Measurements from ENCODE around the gene NMB.

Gene NMB

DNA sequence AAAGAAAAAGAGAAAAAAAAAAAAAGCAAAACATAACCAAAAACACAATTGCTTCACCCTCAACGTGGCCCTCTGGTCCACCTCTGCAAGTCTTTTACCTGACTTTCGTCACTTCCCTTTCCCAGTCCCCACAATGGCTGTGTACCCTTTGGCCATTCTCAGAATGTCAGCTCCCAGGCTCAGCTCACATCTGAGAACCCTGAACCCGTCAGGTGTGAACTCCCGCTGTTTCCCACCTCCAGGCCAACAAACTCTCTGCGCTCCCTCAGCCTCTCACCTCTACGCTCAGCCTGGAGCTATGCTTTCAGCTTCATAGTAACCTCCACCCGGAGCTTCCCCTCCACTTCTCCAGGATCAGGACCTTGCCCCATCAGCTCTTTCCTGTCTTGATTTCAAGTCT is 33.6 kb downstream of the NMB start:
- H3K4me3 ChIP-seq (ENCODE audit: insufficient read depth, low read depth, low read length, poor library complexity, severe bottlenecking), result no peak overlapping the region
- peaks cover 17% of the 10 kb centered on the region for H3K9me3 ChIP-seq (ENCODE audit: control insufficient read depth, low read length)
- DNase-seq, result no peak
- no peak overlapping the region for H3K27ac ChIP-seq (ENCODE audit: insufficient read depth, low read length, poor library complexity, severe bottlenecking)
- H3K4me1 ChIP-seq (ENCODE audit: control insufficient read depth, insufficient read depth, low read length, poor library complexity, severe bottlenecking), result no peaks in the 10 kb centered on the region
- H3K27me3 ChIP-seq (replicated peaks; ENCODE audit: control insufficient read depth, insufficient read depth, low read length, poor library complexity, severe bottlenecking), result no peaks in the 10 kb centered on the region
- peaks cover 14% of the 10 kb centered on the region for H3K36me3 ChIP-seq (ENCODE audit: control insufficient read depth, insufficient read depth, low read length)

DNA sequence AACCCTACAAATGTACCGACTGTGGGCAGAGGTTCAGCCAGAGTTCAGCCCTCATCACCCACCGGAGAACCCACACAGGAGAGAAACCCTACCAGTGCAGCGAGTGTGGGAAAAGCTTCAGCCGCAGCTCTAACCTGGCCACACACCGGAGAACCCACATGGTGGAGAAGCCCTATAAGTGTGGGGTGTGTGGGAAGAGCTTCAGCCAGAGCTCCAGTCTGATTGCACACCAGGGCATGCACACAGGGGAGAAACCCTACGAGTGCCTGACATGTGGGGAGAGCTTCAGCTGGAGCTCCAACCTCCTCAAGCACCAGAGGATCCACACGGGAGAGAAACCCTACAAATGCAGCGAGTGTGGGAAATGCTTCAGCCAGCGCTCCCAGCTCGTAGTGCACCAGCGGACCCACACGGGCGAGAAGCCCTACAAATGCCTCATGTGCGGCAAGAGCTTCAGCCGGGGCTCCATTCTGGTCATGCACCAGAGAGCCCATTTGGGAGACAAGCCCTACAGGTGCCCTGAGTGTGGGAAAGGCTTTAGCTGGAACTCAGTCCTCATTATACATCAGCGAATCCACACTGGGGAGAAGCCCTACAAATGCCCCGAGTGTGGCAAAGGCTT is 36.5 kb downstream of the NMB start:
- DNase-seq, result no peak
- H3K27ac ChIP-seq (ENCODE audit: insufficient read depth, low read length, poor library complexity, severe bottlenecking), result no peak overlapping the region
- H3K9me3 ChIP-seq (ENCODE audit: control insufficient read depth, low read length), result peaks cover 17% of the 10 kb centered on the region
- H3K4me3 ChIP-seq (ENCODE audit: insufficient read depth, low read depth, low read length, poor library complexity, severe bottlenecking), result no peak overlapping the region
- peaks cover 14% of the 10 kb centered on the region for H3K36me3 ChIP-seq (ENCODE audit: control insufficient read depth, insufficient read depth, low read length)
- no peaks in the 10 kb centered on the region for H3K4me1 ChIP-seq (ENCODE audit: control insufficient read depth, insufficient read depth, low read length, poor library complexity, severe bottlenecking)
- no peaks in the 10 kb centered on the region for H3K27me3 ChIP-seq (replicated peaks; ENCODE audit: control insufficient read depth, insufficient read depth, low read length, poor library complexity, severe bottlenecking)

DNA sequence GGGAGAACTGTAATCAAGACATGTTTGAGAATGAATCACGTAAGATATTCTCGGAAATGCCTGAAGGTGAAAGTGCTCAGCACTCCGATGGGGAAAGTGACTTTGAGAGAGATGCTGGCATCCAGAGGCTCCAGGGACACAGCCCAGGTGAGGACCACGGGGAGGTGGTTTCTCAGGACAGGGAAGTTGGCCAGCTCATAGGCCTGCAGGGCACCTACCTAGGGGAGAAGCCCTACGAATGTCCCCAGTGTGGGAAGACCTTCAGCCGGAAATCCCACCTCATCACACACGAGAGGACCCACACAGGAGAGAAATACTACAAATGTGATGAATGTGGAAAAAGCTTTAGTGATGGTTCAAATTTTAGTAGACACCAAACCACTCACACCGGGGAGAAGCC is 37.4 kb downstream of the NMB start:
- no peak overlapping the region for H3K4me3 ChIP-seq (ENCODE audit: insufficient read depth, low read depth, low read length, poor library complexity, severe bottlenecking)
- no peak overlapping the region for H3K27ac ChIP-seq (ENCODE audit: insufficient read depth, low read length, poor library complexity, severe bottlenecking)
- peaks cover 17% of the 10 kb centered on the region for H3K9me3 ChIP-seq (ENCODE audit: control insufficient read depth, low read length)
- no peaks in the 10 kb centered on the region for H3K4me1 ChIP-seq (ENCODE audit: control insufficient read depth, insufficient read depth, low read length, poor library complexity, severe bottlenecking)
- no peak for DNase-seq
- peaks cover 14% of the 10 kb centered on the region for H3K36me3 ChIP-seq (ENCODE audit: control insufficient read depth, insufficient read depth, low read length)
- H3K27me3 ChIP-seq (replicated peaks; ENCODE audit: control insufficient read depth, insufficient read depth, low read length, poor library complexity, severe bottlenecking), result no peaks in the 10 kb centered on the region

DNA sequence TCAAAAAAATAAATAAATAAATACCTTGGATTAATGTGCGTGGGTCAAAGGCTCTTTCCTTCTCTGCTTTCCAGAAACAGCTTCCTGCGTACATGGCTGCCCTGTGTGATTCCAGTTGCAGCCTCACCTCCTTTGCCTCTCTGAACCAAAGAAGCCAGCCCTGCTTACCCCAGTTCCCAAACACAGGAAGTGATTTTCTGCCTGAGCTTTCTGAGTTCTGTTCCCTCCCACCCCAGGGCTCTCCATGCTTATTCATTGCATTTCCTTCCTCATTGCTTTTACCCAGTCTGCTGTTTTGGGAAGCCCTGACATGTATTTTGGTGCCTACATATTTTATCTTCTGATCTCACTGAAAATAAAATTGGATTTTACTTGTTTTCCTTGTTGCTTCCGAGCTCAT is 41.8 kb downstream of the NMB start:
- DNase-seq, result no peak
- Histone ChIP-seq H3K27ac (ENCODE audit: insufficient read depth, low read length, poor library complexity, severe bottlenecking) (no peak overlapping the region), H3K4me3 (ENCODE audit: insufficient read depth, low read depth, low read length, poor library complexity, severe bottlenecking) (no peak overlapping the region), H3K27me3 (replicated peaks; ENCODE audit: control insufficient read depth, insufficient read depth, low read length, poor library complexity, severe bottlenecking) (no peaks in the 10 kb centered on the region), H3K9me3 (ENCODE audit: control insufficient read depth, low read length) (peaks cover 10% of the 10 kb centered on the region), H3K4me1 (ENCODE audit: control insufficient read depth, insufficient read depth, low read length, poor library complexity, severe bottlenecking) (no peaks in the 10 kb centered on the region), H3K36me3 (ENCODE audit: control insufficient read depth, insufficient read depth, low read length) (peaks cover 9% of the 10 kb centered on the region)

DNA sequence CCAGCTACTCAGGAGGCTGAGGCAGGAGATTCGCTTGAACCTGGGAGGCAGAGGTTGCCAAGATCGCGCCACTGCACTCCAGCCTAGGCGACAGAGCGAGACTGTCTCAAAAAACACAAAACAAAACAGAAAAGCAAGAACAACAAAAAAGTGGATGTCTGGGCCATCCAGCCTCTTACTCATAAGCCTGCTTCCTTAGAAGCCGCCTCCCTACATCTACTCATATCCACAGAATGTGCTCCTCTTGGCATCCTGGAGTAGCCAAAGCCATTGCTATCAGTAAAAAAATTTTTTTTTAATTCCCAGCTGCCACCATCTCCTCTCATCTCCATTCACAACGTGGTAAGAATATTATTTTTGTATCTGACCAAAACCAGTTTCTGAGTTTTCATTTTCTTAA is 46.4 kb downstream of the NMB start:
- Histone ChIP-seq H3K4me3 (ENCODE audit: insufficient read depth, low read depth, low read length, poor library complexity, severe bottlenecking) (no peak overlapping the region), H3K9me3 (ENCODE audit: control insufficient read depth, low read length) (no peaks in the 10 kb centered on the region), H3K27me3 (replicated peaks; ENCODE audit: control insufficient read depth, insufficient read depth, low read length, poor library complexity, severe bottlenecking) (no peaks in the 10 kb centered on the region), H3K4me1 (ENCODE audit: control insufficient read depth, insufficient read depth, low read length, poor library complexity, severe bottlenecking) (no peaks in the 10 kb centered on the region), H3K27ac (ENCODE audit: insufficient read depth, low read length, poor library complexity, severe bottlenecking) (no peak overlapping the region), H3K36me3 (ENCODE audit: control insufficient read depth, insufficient read depth, low read length) (peaks cover 3% of the 10 kb centered on the region)
- DNase-seq, result no peak

DNA sequence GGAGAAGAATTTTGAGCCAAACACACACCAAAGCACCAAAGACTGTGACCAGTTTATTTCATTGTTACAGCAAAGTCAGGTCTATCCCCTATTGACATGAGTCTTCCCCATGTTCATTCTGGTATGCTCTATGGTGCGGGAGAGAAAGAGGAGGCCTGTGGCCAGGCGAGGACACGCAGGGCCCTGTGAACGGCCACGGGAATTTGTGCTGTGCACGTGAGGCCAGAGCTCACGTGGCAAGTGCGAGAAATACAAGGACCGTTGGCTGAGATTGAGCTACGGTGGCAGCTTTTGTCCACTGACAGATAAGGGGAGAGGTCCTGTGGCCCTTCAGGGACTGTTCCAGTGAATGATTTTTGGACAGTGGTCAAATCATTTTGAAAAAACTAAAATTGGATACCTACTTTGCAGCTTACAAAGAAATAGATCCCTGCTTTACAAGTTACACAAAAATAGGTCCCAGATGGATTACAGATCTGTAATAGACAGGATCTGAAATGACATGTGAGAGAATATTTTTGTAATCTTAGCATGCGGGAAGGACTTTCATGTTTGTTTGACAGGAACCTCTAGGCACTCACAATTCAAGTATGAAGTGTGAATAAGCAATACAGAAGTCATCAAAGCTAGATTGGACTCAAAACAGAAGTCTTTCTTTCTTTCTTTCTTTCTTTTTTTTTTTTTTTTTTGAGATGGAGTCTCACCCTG is 48.0 kb downstream of the NMB start:
- Histone ChIP-seq H3K9me3 (ENCODE audit: control insufficient read depth, low read length) (no peaks in the 10 kb centered on the region), H3K27ac (ENCODE audit: insufficient read depth, low read length, poor library complexity, severe bottlenecking) (no peak overlapping the region), H3K4me3 (ENCODE audit: insufficient read depth, low read depth, low read length, poor library complexity, severe bottlenecking) (no peak overlapping the region), H3K27me3 (replicated peaks; ENCODE audit: control insufficient read depth, insufficient read depth, low read length, poor library complexity, severe bottlenecking) (no peaks in the 10 kb centered on the region), H3K4me1 (ENCODE audit: control insufficient read depth, insufficient read depth, low read length, poor library complexity, severe bottlenecking) (peaks cover 7% of the 10 kb centered on the region), H3K36me3 (ENCODE audit: control insufficient read depth, insufficient read depth, low read length) (peaks cover 3% of the 10 kb centered on the region)
- DNase-seq, result no peak

DNA sequence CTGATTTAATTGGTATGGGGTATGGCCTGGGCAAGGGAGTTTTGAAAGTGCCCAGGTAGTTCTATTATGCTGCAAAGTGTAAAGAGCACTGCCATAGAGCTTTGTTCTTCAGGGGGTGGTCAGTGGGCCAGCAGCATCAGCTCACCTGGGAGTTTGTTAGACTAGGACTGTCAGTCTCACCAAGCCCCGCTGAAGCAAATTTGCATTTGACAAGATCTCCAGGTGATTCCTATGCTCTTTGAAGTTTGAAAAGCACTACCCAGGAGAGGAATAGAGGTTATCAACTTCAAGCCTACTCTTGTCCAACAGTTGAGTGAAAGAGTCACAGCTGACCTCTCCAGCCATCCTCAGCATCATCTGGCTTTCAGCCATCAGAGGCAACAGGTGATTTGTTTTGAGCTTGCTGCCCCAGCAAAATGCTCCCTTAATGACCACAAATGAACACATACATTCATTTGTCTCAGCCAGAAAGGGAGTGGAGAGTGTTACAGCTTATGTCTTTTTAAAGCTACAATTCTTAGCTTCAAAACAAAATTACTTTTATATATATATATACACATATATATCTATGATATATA is 49.2 kb downstream of the NMB start:
- DNase-seq, result no peak
- Histone ChIP-seq H3K36me3 (ENCODE audit: control insufficient read depth, insufficient read depth, low read length) (peaks cover 3% of the 10 kb centered on the region), H3K4me1 (ENCODE audit: control insufficient read depth, insufficient read depth, low read length, poor library complexity, severe bottlenecking) (peaks cover 10% of the 10 kb centered on the region), H3K9me3 (ENCODE audit: control insufficient read depth, low read length) (no peaks in the 10 kb centered on the region), H3K27ac (ENCODE audit: insufficient read depth, low read length, poor library complexity, severe bottlenecking) (no peak overlapping the region), H3K4me3 (ENCODE audit: insufficient read depth, low read depth, low read length, poor library complexity, severe bottlenecking) (no peak overlapping the region), H3K27me3 (replicated peaks; ENCODE audit: control insufficient read depth, insufficient read depth, low read length, poor library complexity, severe bottlenecking) (no peaks in the 10 kb centered on the region)

DNA sequence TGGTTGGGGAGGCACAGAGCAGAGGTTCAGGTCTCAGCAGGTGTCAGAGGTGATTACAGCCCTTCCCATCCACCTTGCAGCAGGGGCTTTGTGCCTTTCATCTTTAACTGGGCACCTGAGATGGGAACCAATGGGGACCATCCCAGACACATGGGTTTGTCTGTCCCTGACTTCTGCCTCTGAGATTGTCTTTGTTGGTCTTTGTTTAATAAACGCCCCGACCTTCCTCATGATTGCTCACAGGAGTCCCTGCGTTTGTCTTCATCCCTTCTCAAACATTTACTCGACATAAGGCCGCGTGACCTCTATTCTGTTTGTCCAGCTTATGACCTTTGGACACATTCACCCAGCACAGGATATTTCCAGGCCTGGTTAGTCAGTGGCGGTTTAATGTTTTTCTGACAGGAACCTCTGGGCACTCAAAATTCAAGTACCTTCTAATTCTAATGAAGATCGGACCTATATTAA is 51.3 kb downstream of the NMB start:
- no peaks in the 10 kb centered on the region for H3K9me3 ChIP-seq (ENCODE audit: control insufficient read depth, low read length)
- no peaks in the 10 kb centered on the region for H3K27me3 ChIP-seq (replicated peaks; ENCODE audit: control insufficient read depth, insufficient read depth, low read length, poor library complexity, severe bottlenecking)
- H3K27ac ChIP-seq (ENCODE audit: insufficient read depth, low read length, poor library complexity, severe bottlenecking), result no peak overlapping the region
- H3K36me3 ChIP-seq (ENCODE audit: control insufficient read depth, insufficient read depth, low read length), result peaks cover 3% of the 10 kb centered on the region
- H3K4me1 ChIP-seq (ENCODE audit: control insufficient read depth, insufficient read depth, low read length, poor library complexity, severe bottlenecking), result peaks cover 10% of the 10 kb centered on the region
- no peak for DNase-seq
- H3K4me3 ChIP-seq (ENCODE audit: insufficient read depth, low read depth, low read length, poor library complexity, severe bottlenecking), result no peak overlapping the region

DNA sequence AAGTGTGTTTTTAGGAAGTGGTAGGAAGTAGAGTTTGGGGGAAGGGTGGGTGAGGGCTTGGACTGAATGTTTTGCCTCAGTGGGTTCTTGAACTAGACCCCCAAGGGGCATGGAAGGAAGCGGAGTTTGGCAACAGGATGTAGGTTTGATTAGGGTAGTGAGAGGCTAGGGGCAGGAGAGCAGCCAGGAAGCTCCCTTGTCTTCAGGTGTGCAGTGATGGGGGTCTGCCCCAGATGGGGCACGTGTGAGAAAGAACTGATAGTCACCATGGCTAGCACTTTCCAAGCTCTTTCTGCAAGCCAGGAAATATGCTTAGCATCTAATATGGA is 52.5 kb downstream of the NMB start:
- H3K36me3 ChIP-seq (ENCODE audit: control insufficient read depth, insufficient read depth, low read length), result peaks cover 3% of the 10 kb centered on the region
- peaks cover 10% of the 10 kb centered on the region for H3K4me1 ChIP-seq (ENCODE audit: control insufficient read depth, insufficient read depth, low read length, poor library complexity, severe bottlenecking)
- no peak overlapping the region for H3K4me3 ChIP-seq (ENCODE audit: insufficient read depth, low read depth, low read length, poor library complexity, severe bottlenecking)
- DNase-seq, result no peak
- H3K27ac ChIP-seq (ENCODE audit: insufficient read depth, low read length, poor library complexity, severe bottlenecking), result no peak overlapping the region
- no peaks in the 10 kb centered on the region for H3K9me3 ChIP-seq (ENCODE audit: control insufficient read depth, low read length)
- no peaks in the 10 kb centered on the region for H3K27me3 ChIP-seq (replicated peaks; ENCODE audit: control insufficient read depth, insufficient read depth, low read length, poor library complexity, severe bottlenecking)
